Measurements from ENCODE around the gene KCNK4.
A peak's percentile ranks its signal among the peaks of the same experiment; 100 is the strongest.

The KCNK4 gene

DNA sequence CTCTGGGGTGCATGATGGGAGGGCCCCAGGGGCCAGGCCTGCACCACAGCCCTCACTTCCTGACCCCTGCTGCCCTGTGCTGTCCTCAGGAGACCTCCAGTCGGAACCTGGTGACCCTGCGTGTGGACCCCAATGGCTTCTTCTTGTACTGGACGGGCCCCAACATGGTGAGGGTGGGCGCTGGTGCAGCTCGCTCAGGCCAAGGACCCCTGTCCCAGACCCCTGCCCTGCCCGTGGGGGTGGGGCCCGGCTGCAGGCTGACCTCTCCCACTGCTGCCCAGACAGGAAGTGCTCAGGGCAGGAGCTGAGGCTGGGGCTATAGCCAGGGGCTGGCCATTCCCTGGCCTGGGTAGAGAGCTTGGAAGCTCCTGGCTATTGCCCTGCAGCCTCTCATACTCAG, 36.8 kb upstream of the KCNK4 start:
- no peak for DNase-seq

DNA sequence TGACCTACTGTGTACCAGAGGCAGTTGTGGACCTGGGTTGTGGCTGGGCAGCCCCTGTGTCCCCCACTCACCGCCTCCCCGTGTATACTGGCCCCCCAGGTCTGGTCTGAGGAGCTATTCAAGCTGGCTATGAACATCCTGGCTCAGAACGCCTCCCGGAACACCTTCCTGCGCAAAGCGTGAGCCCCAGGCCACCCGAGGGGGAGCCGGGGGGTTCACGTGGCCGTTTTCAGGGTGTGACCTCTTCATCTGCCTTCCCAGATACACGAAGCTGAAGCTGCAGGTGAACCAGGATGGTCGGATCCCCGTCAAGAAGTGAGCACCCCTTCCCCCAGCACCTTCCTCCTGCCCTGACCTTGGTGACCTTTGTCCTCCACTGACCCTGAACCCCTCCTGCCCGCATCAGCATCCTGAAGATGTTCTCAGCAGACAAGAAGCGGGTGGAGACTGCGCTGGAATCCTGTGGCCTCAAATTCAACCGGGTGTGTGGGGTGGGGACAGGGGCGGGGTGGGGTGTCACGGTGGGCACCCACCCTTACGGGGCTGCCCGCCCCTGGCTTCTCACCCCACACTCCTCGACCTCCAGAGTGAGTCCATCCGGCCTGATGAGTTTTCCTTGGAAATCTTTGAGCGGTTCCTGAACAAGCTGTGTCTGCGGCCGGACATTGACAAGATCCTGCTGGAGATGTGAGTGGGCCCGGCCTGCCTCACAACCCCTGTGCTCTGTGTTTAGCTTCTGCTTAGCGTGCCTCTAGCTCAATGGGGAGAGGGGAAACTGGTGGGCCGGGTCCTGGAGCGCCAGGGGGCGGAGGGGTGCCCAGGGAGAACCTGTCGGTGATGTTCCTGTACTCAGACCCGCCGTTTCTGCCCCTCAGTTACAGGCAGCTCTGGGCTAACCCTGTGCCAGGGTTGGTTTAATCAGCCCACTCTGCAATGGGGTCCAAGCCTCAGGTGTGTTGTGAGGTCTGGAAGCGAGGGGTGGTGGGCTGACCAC, 35.7 kb upstream of the KCNK4 start:
- DNase-seq, result no peak

GRCh38 chr11:64256300-64256699, 34.8 kb upstream of the KCNK4 start:
- DNase-seq, result no peak

DNA sequence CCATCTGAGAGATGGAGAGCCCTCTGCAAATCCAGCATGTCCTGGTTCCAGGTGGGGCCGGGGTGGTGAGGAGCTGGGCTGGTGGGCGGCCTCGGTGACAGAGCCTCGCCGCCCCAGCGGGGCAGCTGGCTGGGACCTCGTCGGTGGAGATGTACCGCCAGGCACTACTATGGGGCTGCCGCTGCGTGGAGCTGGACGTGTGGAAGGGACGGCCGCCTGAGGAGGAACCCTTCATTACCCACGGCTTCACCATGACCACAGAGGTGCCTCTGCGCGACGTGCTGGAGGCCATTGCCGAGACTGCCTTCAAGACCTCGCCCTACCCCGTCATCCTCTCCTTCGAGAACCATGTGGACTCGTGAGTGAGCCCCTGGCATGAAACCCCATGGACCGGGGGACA, 32.7 kb upstream of the KCNK4 start:
- no peak for DNase-seq

DNA sequence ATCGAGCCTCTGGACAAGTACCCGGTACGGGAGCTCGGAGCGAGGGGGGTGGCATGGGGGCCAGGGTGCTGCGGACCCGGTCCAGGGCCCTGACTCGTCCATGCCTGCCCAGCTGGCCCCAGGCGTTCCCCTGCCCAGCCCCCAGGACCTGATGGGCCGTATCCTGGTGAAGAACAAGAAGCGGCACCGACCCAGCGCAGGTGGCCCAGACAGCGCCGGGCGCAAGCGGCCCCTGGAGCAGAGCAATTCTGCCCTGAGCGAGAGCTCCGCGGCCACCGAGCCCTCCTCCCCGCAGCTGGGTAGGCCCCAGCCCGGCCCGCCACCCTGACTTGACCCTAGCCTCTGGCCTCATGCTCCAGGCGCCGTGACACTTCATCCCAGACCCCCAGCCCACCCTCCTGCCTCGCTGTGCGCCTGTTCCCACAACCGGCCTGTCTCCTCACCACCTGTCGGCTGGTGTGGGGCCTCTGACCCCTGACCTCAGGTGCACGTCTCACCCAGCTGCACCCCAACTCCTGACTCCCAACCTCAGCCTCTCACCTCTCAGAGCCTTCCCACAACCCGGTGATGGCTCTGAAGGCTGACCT, 32.1 kb upstream of the KCNK4 start:
- DNase-seq, result no peak

DNA sequence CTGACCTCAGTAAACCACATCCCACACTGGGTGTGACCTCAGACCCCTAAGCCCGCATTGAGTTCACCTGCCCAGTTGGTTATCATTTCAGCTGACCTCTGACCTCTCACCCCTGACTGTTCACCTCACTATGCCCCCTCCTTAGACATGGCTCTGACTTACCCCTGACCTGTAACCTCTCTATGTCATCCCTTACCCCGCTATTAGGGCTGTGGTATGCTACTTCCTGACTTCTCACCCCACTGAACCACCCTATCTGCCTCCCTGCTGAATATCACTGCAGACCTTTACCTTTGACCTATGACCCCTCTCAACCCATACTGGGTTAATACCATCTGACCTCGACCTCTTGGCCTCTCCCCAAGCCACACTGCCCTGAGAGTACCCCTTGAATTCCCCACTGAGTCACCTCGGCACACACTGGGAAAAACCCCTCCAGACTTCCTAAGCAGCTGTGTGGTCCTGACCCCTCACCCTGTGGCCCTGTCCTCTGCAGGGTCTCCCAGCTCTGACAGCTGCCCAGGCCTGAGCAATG, 31.5 kb upstream of the KCNK4 start:
- peak; percentile 27 to 78 for DNase-seq

DNA sequence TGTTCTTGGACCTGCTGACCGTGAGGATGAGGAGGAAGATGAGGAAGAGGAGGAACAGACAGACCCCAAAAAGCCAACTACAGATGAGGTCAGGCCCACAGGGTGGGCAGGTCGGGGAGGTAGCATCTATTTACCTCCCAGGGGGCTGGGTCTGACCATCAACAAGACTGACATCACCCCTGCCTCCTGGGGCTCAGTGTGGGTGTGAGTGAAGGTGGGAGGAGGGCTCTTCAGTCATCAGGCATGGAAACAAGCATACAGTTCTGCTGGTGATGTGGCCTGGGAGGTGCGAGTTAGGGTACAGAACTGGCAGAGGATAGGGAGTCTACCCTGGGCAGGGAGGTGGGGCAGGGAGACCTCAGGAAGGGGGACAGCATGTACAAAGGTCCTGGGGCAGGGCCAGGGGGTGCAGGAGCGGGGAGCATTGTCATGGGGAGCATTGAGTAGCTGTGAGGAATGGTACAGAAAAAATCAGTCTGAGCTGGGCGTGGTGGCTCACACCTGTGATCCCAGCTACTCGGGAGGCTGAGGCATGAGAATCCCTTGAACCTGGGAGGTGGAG, 30.9 kb upstream of the KCNK4 start:
- DNase-seq, result no peak

DNA sequence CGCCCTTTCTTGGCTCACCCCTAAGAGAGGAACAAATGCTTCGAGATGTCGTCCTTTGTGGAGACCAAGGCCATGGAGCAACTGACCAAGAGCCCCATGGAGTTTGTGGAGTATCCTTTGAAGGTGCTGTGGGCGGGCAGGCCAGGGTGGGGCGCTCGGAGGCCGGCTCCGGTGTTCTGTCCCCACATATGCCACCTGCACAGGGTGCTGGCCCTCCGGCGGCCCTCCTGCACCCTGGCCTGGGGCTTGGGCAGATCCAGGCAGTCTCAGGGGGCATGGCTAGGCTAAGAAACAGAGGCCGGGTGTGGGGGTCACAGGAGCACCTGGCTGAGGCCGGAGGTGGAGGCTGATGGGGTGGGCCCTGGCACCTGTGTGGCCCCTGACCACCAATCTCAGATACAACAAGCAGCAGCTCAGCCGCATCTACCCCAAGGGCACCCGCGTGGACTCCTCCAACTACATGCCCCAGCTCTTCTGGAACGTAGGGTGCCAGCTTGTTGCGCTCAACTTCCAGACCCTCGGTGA, 29.5 kb upstream of the KCNK4 start:
- no peak for DNase-seq

DNA sequence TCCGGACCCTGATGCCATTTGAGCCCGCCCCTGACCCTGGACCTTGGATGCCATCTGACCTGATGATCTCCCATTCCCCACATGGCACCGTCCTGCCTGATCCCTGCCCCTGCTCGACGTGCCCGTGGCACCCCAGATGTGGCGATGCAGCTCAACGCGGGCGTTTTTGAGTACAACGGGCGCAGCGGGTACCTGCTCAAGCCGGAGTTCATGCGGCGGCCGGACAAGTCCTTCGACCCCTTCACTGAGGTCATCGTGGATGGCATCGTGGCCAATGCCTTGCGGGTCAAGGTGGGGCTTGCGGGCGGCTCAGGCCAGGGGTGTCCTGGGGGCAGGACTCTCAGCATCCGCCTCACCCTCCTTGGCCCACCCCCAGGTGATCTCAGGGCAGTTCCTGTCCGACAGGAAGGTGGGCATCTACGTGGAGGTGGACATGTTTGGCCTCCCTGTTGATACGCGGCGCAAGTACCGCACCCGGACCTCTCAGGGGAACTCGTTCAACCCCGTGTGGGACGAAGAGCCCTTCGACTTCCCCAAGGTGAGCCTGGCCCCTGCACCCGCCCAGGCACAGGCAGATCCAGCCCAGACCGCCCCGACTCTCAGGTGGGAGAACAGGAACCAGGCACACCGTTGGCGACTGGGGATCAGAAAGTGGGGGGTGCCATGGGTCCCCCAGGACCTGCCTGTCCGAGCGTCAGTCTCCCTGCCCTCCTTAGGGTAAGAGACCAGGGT, 28.7 kb upstream of the KCNK4 start:
- DNase-seq, result no peak

GRCh38 chr11:64263021-64263946, 27.8 kb upstream of the KCNK4 start:
- no peak for DNase-seq

DNA sequence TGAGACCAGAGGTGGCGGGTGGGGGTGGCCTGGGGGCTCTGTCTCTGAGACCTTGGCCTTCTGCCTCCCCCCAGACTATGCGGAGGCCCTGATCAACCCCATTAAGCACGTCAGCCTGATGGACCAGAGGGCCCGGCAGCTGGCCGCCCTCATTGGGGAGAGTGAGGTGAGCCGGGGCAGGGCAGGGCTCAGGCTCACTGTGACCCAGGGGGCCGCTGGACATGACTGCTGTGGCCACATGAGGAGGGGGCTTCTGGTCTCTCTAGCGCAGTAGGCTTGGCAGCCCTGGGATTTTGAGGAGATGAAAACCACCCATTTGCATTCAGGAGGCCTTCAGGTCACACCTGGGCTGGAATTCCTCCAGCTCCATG, 27.2 kb upstream of the KCNK4 start:
- no peak for DNase-seq

DNA sequence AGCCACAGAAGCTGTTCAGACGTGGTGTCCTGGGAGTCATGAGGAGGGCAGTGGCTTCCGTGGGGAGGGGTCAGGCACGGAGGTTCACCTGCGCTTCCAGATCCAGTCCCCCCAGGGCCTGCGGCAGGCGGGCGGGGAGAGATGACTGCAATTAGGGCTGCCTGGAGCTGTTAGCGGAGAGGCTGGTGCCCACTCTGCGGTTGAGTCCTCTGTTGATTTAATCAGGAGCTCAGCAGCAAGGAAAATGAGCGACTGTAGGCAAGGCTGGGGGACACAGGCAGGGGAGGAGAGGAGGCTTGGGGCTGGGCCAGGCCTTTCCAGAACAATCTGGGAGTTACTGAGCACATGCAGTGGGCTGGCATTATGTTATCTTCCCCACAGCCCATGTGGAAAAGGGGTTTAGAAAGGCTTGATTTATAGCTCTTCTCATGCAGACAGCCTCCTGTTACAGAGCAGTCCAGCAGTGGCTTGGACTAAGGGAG, 26.7 kb upstream of the KCNK4 start:
- DNase-seq, result no peak

DNA sequence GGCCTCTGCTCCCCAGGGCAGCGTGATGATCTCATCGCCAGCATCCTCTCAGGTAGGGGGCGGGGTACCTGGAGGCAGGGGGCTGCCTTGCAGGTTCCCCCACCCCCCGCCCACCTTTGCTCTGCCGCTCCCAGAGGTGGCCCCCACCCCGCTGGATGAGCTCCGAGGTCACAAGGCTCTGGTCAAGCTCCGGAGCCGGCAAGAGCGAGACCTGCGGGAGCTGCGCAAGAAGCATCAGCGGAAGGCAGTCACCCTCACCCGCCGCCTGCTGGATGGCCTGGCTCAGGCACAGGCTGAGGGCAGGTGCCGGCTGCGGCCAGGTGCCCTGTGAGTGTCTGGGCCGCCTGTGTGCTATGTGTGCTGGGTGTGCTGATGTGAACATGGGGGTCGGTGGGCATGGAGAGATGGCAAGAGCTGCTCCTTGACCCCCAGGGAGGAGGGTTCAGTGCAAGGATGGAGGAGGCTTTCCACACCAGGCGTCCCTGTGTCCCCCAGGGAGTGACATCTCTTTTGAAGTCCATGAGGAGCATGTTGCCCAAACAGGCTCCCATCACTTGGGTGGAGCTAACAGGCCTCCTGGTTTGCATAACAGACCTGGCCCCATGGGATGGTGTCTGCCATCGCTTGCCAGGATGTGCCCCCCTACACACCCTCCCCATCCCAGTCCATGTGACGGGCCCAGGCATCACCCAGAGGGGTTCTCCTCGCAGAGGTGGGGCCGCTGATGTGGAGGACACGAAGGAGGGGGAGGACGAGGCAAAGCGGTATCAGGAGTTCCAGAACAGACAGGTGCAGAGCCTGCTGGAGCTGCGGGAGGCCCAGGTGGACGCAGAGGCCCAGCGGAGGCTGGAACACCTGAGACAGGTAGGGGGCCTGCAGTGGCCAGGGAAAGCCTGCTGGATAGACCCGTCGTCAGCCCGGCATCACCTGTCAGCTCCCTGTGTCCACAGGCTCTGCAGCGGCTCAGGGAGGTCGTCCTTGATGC, 25.6 kb upstream of the KCNK4 start:
- no peak for DNase-seq

- DNase-seq, result no peak
Measured at GRCh38 chr11:64266339-64266738, 24.8 kb upstream of the KCNK4 start.

- no peak for DNase-seq
Measured at GRCh38 chr11:64267207-64267945, 23.7 kb upstream of the KCNK4 start.

DNA sequence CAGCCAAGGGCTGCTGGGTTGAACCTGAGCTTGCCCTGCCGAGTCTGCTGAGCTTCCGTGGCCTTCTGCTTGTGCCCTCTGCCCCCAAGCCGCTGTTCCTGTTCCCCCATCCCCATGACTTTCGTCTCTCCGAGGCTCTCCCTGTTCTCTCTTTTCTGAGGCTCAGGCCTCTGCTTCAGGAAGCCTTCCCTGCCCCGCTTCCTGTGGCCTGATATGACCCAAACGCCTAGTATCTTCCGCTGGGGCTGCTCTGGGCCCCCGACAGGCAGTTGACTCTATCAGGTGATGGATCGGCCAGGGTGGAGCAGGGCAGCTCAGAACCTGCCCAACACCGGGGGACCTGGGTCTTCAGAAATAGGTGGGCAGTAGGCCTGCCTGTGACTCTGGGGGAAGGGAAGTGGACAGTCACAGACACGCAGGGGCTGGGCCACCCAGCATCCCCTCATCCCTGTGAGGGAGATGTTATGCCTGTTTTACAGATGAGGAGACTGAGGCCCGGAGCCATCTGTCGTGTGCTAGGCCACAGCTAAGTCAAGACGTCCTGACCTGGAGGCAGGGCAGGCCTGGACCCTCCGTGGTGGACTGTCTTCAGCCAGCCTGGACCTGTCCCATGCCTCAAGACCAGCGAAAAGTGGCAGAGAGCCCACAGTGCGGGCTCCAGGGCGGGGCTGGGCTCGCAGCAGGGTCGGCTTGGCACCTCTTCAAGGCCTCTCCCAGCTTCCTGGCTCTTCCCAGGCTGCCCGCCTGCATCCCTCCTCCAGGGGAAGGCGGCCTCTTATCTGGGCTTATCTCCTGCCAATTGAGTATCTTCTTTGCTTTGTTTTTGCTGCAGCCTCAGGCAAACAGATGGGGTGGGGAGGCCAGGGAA, 22.8 kb upstream of the KCNK4 start:
- DNase-seq, result peak in 1 of 2 donors; percentile 18

DNA sequence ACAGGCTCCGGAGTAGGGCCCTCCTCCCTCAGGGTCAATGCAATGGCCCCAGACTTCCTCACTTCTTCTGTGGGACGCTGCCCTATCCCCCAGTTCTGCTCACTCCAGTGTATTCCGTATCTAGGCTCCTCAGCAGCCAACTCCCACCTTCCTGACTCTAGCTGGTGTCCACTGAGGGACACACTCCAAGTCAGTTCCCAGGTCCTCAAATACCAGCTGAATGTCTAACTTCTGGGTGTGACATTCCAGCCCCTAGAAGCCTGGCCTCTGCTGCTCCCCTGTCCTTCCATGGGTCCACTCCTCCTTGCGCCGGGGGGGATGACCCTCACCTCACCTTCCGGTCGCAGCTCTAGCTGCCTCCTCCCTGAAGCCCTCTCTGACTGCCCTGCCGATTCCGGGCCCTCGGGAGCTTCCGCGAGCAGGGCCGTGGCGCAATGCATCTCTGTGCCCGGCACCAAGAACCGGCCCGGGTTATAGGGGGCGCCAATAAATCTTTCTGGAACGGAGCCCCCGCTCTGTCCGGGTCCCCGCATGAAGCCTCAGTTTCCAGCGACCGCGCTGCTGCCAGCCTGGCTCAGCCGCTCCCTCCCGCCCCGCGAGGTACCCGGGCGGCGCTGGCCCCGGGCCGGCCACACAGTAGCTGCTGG, 22.1 kb upstream of the KCNK4 start:
- peak; percentile 38 to 69 for DNase-seq

All from inflammatory macrophage treated with lipopolysaccharide for 1 hour (primary cell).